ENCODE results near the gene CALU.

DNA sequence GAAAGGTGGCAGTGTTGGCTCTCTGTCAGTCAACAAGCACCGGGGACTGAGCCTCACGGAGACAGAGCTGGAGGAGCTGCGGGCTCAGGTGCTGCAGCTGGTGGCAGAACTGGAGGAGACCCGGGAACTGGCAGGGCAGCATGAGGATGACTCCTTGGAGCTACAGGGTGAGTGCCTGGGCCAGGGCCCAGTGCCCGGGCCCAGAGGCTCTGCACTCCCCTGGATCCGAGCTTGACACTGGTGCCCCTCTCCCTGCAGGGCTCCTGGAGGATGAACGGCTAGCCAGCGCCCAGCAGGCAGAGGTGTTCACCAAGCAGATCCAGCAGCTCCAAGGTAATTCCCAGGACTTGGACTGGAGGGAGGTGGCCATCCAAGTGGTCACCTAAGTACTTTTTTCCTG, 55.3 kb downstream of the CALU start:
- TF ChIP-seq, protein P1, sequence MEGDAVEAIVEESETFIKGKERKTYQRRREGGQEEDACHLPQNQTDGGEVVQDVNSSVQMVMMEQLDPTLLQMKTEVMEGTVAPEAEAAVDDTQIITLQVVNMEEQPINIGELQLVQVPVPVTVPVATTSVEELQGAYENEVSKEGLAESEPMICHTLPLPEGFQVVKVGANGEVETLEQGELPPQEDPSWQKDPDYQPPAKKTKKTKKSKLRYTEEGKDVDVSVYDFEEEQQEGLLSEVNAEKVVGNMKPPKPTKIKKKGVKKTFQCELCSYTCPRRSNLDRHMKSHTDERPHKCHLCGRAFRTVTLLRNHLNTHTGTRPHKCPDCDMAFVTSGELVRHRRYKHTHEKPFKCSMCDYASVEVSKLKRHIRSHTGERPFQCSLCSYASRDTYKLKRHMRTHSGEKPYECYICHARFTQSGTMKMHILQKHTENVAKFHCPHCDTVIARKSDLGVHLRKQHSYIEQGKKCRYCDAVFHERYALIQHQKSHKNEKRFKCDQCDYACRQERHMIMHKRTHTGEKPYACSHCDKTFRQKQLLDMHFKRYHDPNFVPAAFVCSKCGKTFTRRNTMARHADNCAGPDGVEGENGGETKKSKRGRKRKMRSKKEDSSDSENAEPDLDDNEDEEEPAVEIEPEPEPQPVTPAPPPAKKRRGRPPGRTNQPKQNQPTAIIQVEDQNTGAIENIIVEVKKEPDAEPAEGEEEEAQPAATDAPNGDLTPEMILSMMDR (IDR thresholded peaks at IDR 0.05), result no peak
- TF ChIP-seq EZH2 (IDR thresholded peaks at IDR 0.05; ENCODE audit: borderline replicate concordance, insufficient read depth, low read depth, low read length, poor library complexity, severe bottlenecking), result no peak

Measured in B cell (primary cell).